Suprapubic skin (tissue), 4 donors: ENCODE measurements around the gene FADS6. TPM values are rescaled to one million over a fixed set of nuclear protein-coding genes. Genes with fewer than 3 reads are reported as not detected.

ENCODE experiments used
- DNase-seq, 2 donors: peaks; one replicate each; pipeline ENCODE4 v3.0.0-alpha.2; 2019; ENCODE audit warnings: low spot score in 2 of 2
- H3K27ac ChIP-seq: fragments of 200-600 bp; sonication (generic); one replicate; pipeline ENCODE4 v1.5.1; 2019
- H3K27me3 ChIP-seq: fragments of 200-600 bp; sonication (generic); one replicate; pipeline ENCODE4 v1.5.1; 2019
- H3K36me3 ChIP-seq: fragments of 200-600 bp; sonication (generic); one replicate; pipeline ENCODE4 v1.5.1; 2019
- H3K4me1 ChIP-seq: fragments of 200-600 bp; sonication (generic); one replicate; pipeline ENCODE4 v1.5.1; 2019
- H3K4me3 ChIP-seq: fragments of 200-600 bp; sonication (generic); one replicate; pipeline ENCODE4 v1.5.1; 2019; ENCODE audit warnings: mild to moderate bottlenecking
- H3K9me3 ChIP-seq: fragments of 200-600 bp; sonication (generic); one replicate; pipeline ENCODE4 v1.5.1; 2019
- EP300 ChIP-seq: sonication (generic); formaldehyde crosslinking; IDR thresholded peaks from one replicate; pipeline ENCODE4 v1.6.1; 2017; ENCODE audit warnings: antibody characterized with exemption
- POLR2A ChIP-seq, 2 donors: fragments of 450-650 bp; IDR thresholded peaks; one replicate each; pipeline ENCODE4 v1.6.1; 2017; ENCODE audit warnings: antibody characterized with exemption in 2 of 2, mild to moderate bottlenecking in 2 of 2, moderate library complexity in 2 of 2
- POLR2AphosphoS5 ChIP-seq, 3 donors: sonication (generic); formaldehyde crosslinking; IDR thresholded peaks; one replicate each; pipeline ENCODE4 v1.6.1; 2017; ENCODE audit warnings: antibody characterized with exemption in 3 of 3
- WGBS: methylation state at CpG from one replicate; pipeline ENCODE4 v1.1.5; 2018; 5-methylcytosine and 5-hydroxymethylcytosine counted together
- total RNA-seq, 4 donors: library from RNA; depleted of rRNA; stranded (reverse); fragments of >200 nt; gene quantifications; one replicate each; pipeline ENCODE4 v1.1.0, GENCODE V29; 2016
- TF ChIP-seq, protein P1 (sequence below), 2 donors: fragments of 200-600 bp in 1 of 2; fragments of 450-650 bp in 1 of 2; sonication (generic) in 1 of 2; IDR thresholded peaks; one replicate each; pipeline ENCODE4 v1.5.1; 2016 to 2019; ENCODE audit warnings: antibody characterized with exemption in 2 of 2, mild to moderate bottlenecking in 1 of 2, moderate library complexity in 1 of 2

FADS6 gene
- total RNA-seq, 4 donors from 2014 or later: 4.9 to 11.6 (median 8.1) TPM

DNA sequence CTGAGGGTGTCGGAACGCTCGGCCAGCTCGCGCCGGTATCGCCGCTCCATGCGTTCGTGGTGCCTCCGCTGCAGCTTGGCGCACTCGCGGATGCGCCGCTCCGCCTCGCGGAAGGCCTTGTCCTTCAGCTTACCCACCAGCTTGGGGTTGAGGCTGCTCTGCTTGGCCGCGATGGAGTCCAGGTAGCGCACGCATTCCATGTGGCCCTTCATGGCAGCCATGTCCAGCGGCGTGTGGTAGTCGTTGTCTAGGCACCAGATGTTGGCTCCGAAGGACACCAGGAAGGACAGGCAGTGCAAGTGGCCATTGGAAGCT, 26.8 kb upstream of the FADS6 start:
- peaks cover 56% of the 10 kb centered on the region for H3K27me3 ChIP-seq
- no peaks in the 10 kb centered on the region for H3K36me3 ChIP-seq
- TF ChIP-seq POLR2A (IDR thresholded peaks at IDR 0.05) (no peak), POLR2AphosphoS5 (IDR thresholded peaks at IDR 0.05) (no peak), EP300 (no peak)
- TF ChIP-seq, protein P1, sequence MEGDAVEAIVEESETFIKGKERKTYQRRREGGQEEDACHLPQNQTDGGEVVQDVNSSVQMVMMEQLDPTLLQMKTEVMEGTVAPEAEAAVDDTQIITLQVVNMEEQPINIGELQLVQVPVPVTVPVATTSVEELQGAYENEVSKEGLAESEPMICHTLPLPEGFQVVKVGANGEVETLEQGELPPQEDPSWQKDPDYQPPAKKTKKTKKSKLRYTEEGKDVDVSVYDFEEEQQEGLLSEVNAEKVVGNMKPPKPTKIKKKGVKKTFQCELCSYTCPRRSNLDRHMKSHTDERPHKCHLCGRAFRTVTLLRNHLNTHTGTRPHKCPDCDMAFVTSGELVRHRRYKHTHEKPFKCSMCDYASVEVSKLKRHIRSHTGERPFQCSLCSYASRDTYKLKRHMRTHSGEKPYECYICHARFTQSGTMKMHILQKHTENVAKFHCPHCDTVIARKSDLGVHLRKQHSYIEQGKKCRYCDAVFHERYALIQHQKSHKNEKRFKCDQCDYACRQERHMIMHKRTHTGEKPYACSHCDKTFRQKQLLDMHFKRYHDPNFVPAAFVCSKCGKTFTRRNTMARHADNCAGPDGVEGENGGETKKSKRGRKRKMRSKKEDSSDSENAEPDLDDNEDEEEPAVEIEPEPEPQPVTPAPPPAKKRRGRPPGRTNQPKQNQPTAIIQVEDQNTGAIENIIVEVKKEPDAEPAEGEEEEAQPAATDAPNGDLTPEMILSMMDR (IDR thresholded peaks at IDR 0.05): no peak
- no peak overlapping the region for H3K27ac ChIP-seq
- H3K4me1 ChIP-seq: peaks cover 44% of the 10 kb centered on the region
- no CpG with 5 or more reads among the region's 27 CpGs for WGBS
- H3K4me3 ChIP-seq: no peak overlapping the region
- no peak for DNase-seq
- no peaks in the 10 kb centered on the region for H3K9me3 ChIP-seq

DNA sequence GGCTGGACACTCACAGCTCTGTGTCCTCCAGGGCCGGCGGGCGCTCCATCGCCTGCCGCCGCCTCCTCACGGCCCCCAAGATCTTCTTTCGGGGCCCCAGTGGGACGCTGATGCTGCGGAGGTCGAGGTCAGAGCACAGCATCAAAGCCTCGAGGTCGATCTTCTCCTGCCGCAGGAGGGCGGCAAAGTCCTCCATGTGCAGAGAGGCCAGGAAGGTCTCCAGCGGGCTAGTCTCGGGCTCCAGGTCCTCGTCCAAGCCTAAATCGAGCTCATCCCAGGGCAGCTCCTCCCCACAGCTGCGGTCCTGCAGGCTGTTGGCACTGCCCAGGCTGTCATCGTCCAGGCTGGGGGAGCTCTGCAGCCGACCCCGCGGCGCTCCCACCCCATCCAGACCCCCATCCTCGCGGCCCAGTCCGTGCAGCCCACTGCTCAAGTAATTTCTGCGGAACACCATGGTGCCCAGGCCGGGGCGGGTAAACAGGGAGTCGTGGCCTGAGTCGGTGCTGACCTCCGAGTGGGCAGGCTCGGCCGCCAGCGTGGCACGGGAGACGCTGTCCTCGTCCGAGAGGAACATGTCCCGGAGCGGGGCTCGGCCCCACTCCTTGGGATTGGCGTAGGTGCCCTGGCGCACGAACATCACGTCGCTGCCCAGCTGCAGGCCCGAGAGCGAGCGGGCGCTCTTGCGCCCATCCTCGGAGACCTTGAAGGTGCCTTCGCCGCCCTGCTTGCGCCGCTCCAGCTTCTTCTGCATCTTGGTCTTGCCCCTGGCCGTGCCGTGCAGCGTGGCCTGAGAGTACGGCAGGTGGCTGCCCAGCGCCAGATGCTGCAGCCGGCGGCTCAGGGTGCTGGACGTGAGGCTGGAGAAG, 26.2 kb upstream of the FADS6 start:
- TF ChIP-seq, protein P1 (IDR thresholded peaks at IDR 0.05): no peak
- TF ChIP-seq POLR2A (IDR thresholded peaks at IDR 0.05): no peak
- TF ChIP-seq POLR2AphosphoS5 (IDR thresholded peaks at IDR 0.05): no peak
- no peak for TF ChIP-seq EP300
- no peak overlapping the region for H3K4me3 ChIP-seq
- H3K27me3 ChIP-seq: peaks cover 50% of the 10 kb centered on the region
- H3K27ac ChIP-seq: no peak overlapping the region
- DNase-seq: no peak
- H3K9me3 ChIP-seq: no peaks in the 10 kb centered on the region
- 73% methylated on average over 17 of the region's 67 CpGs for WGBS
- peaks cover 43% of the 10 kb centered on the region for H3K4me1 ChIP-seq
- H3K36me3 ChIP-seq: no peaks in the 10 kb centered on the region

- H3K4me3 ChIP-seq: no peak overlapping the region
- H3K9me3 ChIP-seq: no peaks in the 10 kb centered on the region
- DNase-seq: no peak
- peaks cover 43% of the 10 kb centered on the region for H3K27me3 ChIP-seq
- no peaks in the 10 kb centered on the region for H3K36me3 ChIP-seq
- no peak overlapping the region for H3K27ac ChIP-seq
- TF ChIP-seq EP300 (no peak), POLR2A (IDR thresholded peaks at IDR 0.05) (no peak), POLR2AphosphoS5 (IDR thresholded peaks at IDR 0.05) (no peak)
- TF ChIP-seq, protein P1 (IDR thresholded peaks at IDR 0.05): no peak
- 88% methylated on average over 5 of the region's 5 CpGs for WGBS
- H3K4me1 ChIP-seq: peaks cover 35% of the 10 kb centered on the region
Observed at GRCh38 chr17:74918906-74919305, 25.5 kb upstream of the FADS6 start.

DNA sequence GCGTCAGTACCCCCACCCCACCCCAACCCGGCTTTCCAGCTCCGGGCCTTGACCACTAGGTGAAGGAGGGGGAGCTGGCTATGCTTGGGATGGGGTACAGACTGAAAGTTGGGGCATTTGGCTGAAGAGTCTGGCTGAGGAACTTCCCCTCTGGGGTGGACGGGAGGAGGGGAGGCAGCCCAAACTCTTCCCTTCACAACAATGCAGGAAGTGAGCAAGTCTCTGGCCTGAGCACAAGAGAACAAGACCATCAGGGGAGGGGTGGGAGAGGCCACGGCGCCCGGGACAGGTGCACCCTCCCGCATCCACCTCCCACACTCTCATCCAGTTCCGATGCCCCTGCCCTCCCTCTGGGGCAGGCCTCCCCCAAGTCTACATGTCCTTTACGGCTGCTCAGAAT, 24.0 kb upstream of the FADS6 start:
- H3K27me3 ChIP-seq: peaks cover 28% of the 10 kb centered on the region
- WGBS: 68% methylated on average over 5 of the region's 10 CpGs
- no peaks in the 10 kb centered on the region for H3K9me3 ChIP-seq
- H3K27ac ChIP-seq: no peak overlapping the region
- TF ChIP-seq, protein P1 (IDR thresholded peaks at IDR 0.05): no peak
- TF ChIP-seq EP300: no peak
- no peak for TF ChIP-seq POLR2AphosphoS5 (IDR thresholded peaks at IDR 0.05)
- H3K4me3 ChIP-seq: no peak overlapping the region
- no peak for DNase-seq
- H3K36me3 ChIP-seq: no peaks in the 10 kb centered on the region
- peaks cover 20% of the 10 kb centered on the region for H3K4me1 ChIP-seq

DNA sequence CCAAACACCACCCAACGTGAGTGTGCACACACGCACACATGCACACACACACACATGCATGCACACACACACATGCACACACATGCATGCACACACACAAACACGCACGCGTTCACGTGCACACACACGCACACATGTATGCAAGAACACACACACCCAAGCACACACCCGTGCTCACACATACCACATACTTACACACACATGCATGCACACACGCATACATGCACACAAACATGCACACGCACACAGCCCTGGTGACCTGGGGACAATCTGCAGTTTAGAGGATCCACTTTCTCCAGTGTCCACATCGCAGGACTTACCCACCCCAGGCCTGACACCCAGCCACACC, 23.4 kb upstream of the FADS6 start:
- no peak for DNase-seq
- peaks cover 14% of the 10 kb centered on the region for H3K4me1 ChIP-seq
- H3K36me3 ChIP-seq: no peaks in the 10 kb centered on the region
- H3K4me3 ChIP-seq: no peak overlapping the region
- H3K27me3 ChIP-seq: peaks cover 22% of the 10 kb centered on the region
- WGBS: 88% methylated on average over 11 of the region's 11 CpGs
- no peak overlapping the region for H3K27ac ChIP-seq
- TF ChIP-seq, protein P1 (IDR thresholded peaks at IDR 0.05): no peak
- no peak for TF ChIP-seq EP300
- no peak for TF ChIP-seq POLR2AphosphoS5 (IDR thresholded peaks at IDR 0.05)
- no peak for TF ChIP-seq POLR2A (IDR thresholded peaks at IDR 0.05)
- no peaks in the 10 kb centered on the region for H3K9me3 ChIP-seq
